RWPE1 (cell line): ENCODE measurements around the gene CREB5.
A peak's percentile ranks its signal among the peaks of the same experiment; 100 is the strongest.

Source experiments
- CTCF ChIA-PET: fragments of 350-600 bp; sonication (Branson Sonifier 250); formaldehyde crosslinking; extraction: SDS; loops from one replicate; lab custom pipeline; 2021; lab: Yijun Ruan, JAX
- POLR2A ChIA-PET: fragments of 400-600 bp; formaldehyde crosslinking; extraction: SDS; loops from one replicate; lab custom pipeline; 2020; ENCODE audit warnings: antibody characterized with exemption; ENCODE audit not compliant: low non-redundant PET; lab: Yijun Ruan, JAX
- DNase-seq: peaks from one replicate; pipeline ENCODE4 v3.0.0; 2012; ENCODE audit warnings: low spot score
- H3K27ac ChIP-seq: fragments of 450-650 bp; 2 replicates; pipeline ENCODE4 v1.5.1; 2017
- TF ChIP-seq, protein P1 (sequence below): fragments of 450-650 bp; conservative IDR thresholded peaks from 2 replicates; pipeline ENCODE4 v1.5.1; 2017; ENCODE audit warnings: low read depth, mild to moderate bottlenecking

The CREB5 gene

GRCh38 chr7:28767356-28767755 lies 355.0 kb downstream of the CREB5 start:
- H3K27ac ChIP-seq = no peak overlapping the region
- ChIA-PET CTCF (no interaction called here), POLR2A (no interaction called here)
- DNase-seq = no peak
- TF ChIP-seq, protein P1, sequence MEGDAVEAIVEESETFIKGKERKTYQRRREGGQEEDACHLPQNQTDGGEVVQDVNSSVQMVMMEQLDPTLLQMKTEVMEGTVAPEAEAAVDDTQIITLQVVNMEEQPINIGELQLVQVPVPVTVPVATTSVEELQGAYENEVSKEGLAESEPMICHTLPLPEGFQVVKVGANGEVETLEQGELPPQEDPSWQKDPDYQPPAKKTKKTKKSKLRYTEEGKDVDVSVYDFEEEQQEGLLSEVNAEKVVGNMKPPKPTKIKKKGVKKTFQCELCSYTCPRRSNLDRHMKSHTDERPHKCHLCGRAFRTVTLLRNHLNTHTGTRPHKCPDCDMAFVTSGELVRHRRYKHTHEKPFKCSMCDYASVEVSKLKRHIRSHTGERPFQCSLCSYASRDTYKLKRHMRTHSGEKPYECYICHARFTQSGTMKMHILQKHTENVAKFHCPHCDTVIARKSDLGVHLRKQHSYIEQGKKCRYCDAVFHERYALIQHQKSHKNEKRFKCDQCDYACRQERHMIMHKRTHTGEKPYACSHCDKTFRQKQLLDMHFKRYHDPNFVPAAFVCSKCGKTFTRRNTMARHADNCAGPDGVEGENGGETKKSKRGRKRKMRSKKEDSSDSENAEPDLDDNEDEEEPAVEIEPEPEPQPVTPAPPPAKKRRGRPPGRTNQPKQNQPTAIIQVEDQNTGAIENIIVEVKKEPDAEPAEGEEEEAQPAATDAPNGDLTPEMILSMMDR = no peak

DNA sequence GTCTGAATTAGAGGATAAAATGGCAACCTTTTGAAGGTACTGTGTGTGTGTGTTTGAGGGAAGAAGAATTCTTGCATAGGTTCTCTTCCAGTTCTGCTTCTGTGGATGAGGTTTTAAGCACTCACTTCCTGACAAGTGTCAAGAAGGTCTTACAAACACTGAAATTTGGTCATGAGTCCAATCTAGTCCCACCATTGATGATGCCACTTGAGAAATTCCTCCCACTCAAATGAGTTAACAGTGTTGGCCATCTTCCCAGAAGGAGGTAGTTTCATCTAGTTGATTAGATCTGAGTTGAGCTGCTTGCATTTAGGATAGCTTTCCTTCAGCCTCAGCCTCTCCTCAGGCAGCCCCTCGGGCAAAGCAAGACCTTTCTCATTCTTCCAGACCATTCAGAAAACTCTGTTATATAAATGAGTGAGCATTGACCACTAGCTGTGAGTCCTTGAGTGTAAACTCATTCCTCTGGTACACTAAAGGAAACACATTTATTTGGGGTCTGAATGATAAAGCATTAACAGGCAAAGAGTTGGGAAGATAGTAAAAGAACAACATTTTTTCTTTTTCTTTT lies 356.3 kb downstream of the CREB5 start:
- POLR2A ChIA-PET = no interaction called here
- CTCF ChIA-PET = interaction anchor here (0.6 to 0.9 kb wide), 2 partner anchors 77 to 344 kb away, joined by 3 to 4 read pairs; no protein-coding TSS in a partner anchor
- no peak overlapping the region for H3K27ac ChIP-seq
- TF ChIP-seq, protein P1 = no peak
- peak; percentile 11 for DNase-seq

DNA sequence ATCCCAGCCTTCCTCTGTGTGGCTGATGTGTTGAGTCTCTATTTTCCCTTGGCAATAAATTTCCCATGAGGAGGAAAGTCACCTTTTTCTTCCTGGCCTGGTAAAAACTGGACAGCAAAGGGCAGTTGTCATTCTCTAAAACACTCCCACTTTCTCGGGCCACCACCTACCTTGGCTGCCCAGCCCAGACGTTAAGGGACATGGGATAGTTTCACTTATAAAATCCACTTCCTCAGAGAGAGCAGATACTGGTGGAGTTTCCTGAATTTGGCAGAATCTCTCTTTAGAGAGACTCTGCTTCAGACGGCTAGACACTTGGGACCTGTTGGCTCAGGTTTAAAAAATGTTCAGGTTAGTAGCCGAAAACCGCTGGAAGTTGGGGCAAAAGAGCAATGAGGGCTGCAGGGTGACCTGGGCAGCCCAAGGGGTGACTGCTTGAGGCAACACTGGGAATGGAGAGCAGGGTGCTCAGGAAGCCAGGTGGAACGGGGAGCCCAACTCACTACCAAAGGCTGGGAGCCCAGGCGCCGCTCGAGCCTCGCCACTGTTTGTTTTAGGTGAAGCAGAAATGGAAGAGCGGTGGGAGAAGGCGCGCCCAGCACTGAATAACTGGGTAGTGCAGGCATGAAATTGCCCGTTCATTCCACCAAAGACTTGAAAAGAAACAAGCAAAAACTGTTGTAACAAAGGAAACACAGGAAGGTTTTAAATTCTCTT lies 359.7 kb downstream of the CREB5 start:
- CTCF ChIA-PET = no interaction called here
- TF ChIP-seq, protein P1 = no peak
- POLR2A ChIA-PET = no interaction called here
- H3K27ac ChIP-seq = no peak overlapping the region
- no peak for DNase-seq

DNA sequence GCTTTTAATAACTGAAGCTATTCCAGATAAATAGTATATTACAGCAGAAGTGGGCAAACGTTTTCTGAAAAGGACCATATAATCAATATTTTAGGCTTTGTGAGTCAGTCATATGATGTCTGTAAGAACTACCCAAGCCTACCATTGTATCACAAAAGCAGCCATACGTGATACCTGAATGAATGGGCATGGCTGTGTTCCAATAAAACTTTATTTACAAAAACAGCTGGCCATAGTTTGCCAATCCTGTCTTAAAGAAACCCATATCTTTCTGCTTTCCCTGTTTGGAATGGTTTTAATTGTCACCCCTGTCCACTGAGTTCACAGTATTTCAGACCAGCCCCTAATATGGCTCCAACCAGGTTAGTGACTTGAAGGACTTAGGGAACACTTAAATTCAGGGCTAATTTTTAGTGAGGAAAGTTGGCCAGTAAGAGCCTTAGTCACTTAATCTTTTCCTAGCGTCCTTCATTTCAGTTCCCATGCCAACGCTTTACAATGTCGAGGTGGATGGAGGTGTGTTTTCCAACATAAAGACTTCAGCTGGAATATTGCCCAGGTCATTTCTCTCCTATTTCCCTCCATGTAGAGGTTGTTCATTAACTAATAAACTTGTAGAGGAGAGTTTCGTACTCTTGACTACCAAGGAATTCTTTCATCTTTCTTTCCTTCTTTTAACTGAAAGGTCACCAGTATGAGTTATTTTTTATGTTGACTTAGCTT lies 361.3 kb downstream of the CREB5 start:
- ChIA-PET CTCF (interaction anchor here (0.7 kb wide), 1 partner anchor 261 kb away, joined by 5 read pairs; no protein-coding TSS in a partner anchor), POLR2A (no interaction called here)
- H3K27ac ChIP-seq = no peak overlapping the region
- TF ChIP-seq, protein P1 = no peak
- DNase-seq = no peak

DNA sequence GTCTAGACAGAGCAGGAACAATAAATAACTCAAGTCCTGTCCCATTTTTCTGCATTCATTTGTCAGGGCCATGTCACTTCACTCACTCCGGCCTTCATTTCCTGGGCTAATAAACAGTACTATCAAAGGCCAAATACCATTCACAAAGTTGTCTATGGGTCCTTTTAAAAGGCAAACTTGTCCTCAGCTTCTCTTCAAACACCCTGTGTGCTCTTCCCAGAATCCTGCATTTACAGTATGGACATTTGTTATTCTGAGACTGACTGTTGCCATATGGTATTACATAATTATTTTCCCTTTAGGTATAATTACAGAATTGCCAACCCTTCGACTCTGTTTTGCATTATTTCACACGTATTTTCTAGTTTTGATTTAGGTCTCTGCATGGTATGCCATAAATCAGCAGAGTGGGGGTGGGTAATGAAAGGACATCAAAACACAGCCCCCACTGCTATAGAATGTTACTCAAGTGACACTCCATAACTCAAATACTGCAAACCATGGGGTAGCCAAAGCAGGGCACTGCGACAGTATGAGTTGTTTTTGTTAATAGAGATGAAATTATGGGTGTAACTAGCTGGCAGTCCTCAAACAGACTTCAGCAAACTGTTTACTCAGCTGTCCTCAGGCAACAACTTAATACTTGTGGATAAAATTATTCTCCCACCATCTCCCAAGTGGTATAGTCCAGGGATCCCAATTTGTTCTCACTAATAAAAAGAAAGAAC lies 362.1 kb downstream of the CREB5 start:
- H3K27ac ChIP-seq = no peak overlapping the region
- ChIA-PET CTCF (no interaction called here), POLR2A (no interaction called here)
- TF ChIP-seq, protein P1 = no peak
- DNase-seq = no peak

GRCh38 chr7:28776463-28777157 lies 364.3 kb downstream of the CREB5 start:
- DNase-seq = no peak
- POLR2A ChIA-PET = no interaction called here
- TF ChIP-seq, protein P1 = no peak
- no peak overlapping the region for H3K27ac ChIP-seq
- CTCF ChIA-PET = interaction anchor here (0.6 kb wide), 1 partner anchor 388 kb away, joined by 3 read pairs; no protein-coding TSS in a partner anchor
